ENCODE data around the gene STK16.

The STK16 gene

GRCh38 chr2:219213486-219214071 is 31.7 kb upstream of the STK16 start:
- no peak for FAIRE-seq
- no peak for DNase-seq (ENCODE audit: low spot score)

- DNase-seq (ENCODE audit: low spot score) = no peak
- no peak for FAIRE-seq
Measured at GRCh38 chr2:219214141-219214540, 31.1 kb upstream of the STK16 start.

GRCh38 chr2:219214786-219215185 is 30.5 kb upstream of the STK16 start:
- FAIRE-seq (no peak), DNase-seq (ENCODE audit: low spot score) (no peak)

GRCh38 chr2:219215871-219216534 is 29.3 kb upstream of the STK16 start:
- FAIRE-seq (no peak), DNase-seq (ENCODE audit: low spot score) (no peak)

- no peak for FAIRE-seq
Measured at GRCh38 chr2:219216535-219216915, 28.8 kb upstream of the STK16 start.

GRCh38 chr2:219218217-219218731 is 27.0 kb upstream of the STK16 start:
- FAIRE-seq (no peak), DNase-seq (ENCODE audit: low spot score) (no peak)

More at GRCh38 chr2:219216535-219216915, 28.8 kb upstream of the STK16 start:
- no peak for DNase-seq (ENCODE audit: low spot score)

- FAIRE-seq = no peak
- DNase-seq (ENCODE audit: low spot score) = no peak
Measured at GRCh38 chr2:219218732-219219701, 26.3 kb upstream of the STK16 start, which contains the start of gene ABCB6. TSS of gene ABCB6 (minus strand) at chr2:219218958. CDS start at chr2:219218673, 285 bp downstream.

- FAIRE-seq (no peak), DNase-seq (ENCODE audit: low spot score) (no peak)
Measured at GRCh38 chr2:219219784-219220532, 25.3 kb upstream of the STK16 start.

GRCh38 chr2:219220652-219221402 is 24.5 kb upstream of the STK16 start:
- FAIRE-seq (no peak), DNase-seq (ENCODE audit: low spot score) (no peak)

GRCh38 chr2:219221957-219222518 is 23.2 kb upstream of the STK16 start:
- FAIRE-seq (no peak), DNase-seq (ENCODE audit: low spot score) (no peak)

GRCh38 chr2:219223831-219224610 is 21.3 kb upstream of the STK16 start:
- FAIRE-seq (no peak), DNase-seq (ENCODE audit: low spot score) (no peak)

GRCh38 chr2:219225350-219225749 is 19.9 kb upstream of the STK16 start:
- no peak for DNase-seq (ENCODE audit: low spot score)
- no peak for FAIRE-seq

GRCh38 chr2:219228041-219228910 is 17.0 kb upstream of the STK16 start:
- FAIRE-seq = no peak

GRCh38 chr2:219228911-219229304 is 16.4 kb upstream of the STK16 start:
- no peak for DNase-seq (ENCODE audit: low spot score)
- FAIRE-seq = no peak

More at GRCh38 chr2:219228041-219228910, 17.0 kb upstream of the STK16 start:
- DNase-seq (ENCODE audit: low spot score) = no peak

- FAIRE-seq (peak; percentile 73), DNase-seq (ENCODE audit: low spot score) (peak; percentile 99)
Measured at GRCh38 chr2:219229305-219230058, 15.8 kb upstream of the STK16 start, which contains the start of the genes ANKZF1 and ATG9A. TSS of gene ANKZF1 (plus strand) at chr2:219229806. CDS start at chr2:219230258, 452 bp downstream. TSS of gene ATG9A (minus strand) at chr2:219229636. CDS start at chr2:219228024, 1,612 bp downstream.

GRCh38 chr2:219230059-219230540 is 15.2 kb upstream of the STK16 start:
- DNase-seq (ENCODE audit: low spot score) (peak; percentile 28), FAIRE-seq (no peak)

- no peak for DNase-seq (ENCODE audit: low spot score)
- no peak for FAIRE-seq
Measured at GRCh38 chr2:219234331-219234730, 10.9 kb upstream of the STK16 start.
